Adrenal gland (tissue), 5 donors: ENCODE results near the gene MARK2.

ENCODE experiments used
- CTCF ChIP-seq, 6 experiments: fragments of 450-650 bp in 4 of 6; fragments of 200-600 bp in 2 of 6; sonication (generic) in 1 of 6; IDR thresholded peaks; 1 replicate in 5 of 6; 2 replicates in 1 of 6; pipeline versions ENCODE4 v1.5.1 to v1.8.0; 2016 to 2021; ENCODE audit warnings: antibody characterized with exemption in 6 of 6, mild to moderate bottlenecking in 2 of 6, moderate library complexity in 1 of 6
- POLR2A ChIP-seq, 2 donors: fragments of 450-650 bp; IDR thresholded peaks; one replicate each; pipeline ENCODE4 v1.6.1; 2017; ENCODE audit warnings: antibody characterized with exemption in 2 of 2, mild to moderate bottlenecking in 2 of 2, moderate library complexity in 1 of 2
- donor health status: DM: no; HTN: no; CAD: no.

- no peak for TF ChIP-seq CTCF (IDR thresholded peaks at IDR 0.05)
- TF ChIP-seq POLR2A (IDR thresholded peaks at IDR 0.05) = no peak
Measured at GRCh38 chr11:63844836-63845235, 5.9 kb downstream of the MARK2 start.
